IPS DF 4.7 (cell line): ENCODE results near the gene PAPPA2.
A peak's percentile ranks its signal among the peaks of the same experiment; 100 is the strongest.

Source experiments
- DNase-seq: peaks from one replicate; pipeline ENCODE4 v3.0.0-alpha.2; 2013; ENCODE audit warnings: low spot score; ENCODE audit errors: extremely low read depth

PAPPA2 gene

GRCh38 chr1:176691251-176692228, 228.6 kb downstream of the PAPPA2 start:
- peak; percentile 44 for DNase-seq

- DNase-seq = no peak
Measured at GRCh38 chr1:176692431-176692830, 229.5 kb downstream of the PAPPA2 start.

- DNase-seq = no peak
Measured at GRCh38 chr1:176692988-176693696, 230.2 kb downstream of the PAPPA2 start.

DNA sequence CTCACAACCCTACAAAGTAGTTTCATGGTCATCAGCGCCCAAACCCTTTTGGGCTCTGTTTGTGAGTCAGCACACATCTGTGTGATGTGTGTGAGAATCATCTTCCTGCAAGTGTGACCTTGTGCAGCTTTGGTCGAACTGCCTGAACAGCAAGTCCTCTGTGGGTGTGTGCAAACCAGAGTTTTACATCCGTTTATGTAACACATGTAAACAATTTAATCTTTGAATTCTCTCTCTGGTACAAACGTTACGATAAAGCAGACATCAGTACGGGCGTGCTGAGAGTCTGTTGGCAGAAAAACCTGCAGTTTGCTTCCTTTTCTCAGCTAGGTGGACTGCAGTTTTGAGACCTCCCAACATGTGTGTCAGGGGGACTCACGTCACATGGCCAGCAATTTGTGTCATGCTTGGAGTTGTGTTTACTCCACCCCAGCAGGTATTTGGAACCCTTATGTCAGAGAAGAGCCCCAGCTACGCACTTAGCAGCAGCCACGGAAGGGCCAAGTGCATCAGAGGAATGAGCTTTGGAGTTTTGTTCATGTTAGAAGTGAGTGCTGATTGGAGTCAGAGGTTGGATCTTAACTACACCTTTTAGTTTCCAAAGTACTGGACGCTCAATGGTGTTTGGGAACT, 230.8 kb downstream of the PAPPA2 start:
- DNase-seq = no peak

DNA sequence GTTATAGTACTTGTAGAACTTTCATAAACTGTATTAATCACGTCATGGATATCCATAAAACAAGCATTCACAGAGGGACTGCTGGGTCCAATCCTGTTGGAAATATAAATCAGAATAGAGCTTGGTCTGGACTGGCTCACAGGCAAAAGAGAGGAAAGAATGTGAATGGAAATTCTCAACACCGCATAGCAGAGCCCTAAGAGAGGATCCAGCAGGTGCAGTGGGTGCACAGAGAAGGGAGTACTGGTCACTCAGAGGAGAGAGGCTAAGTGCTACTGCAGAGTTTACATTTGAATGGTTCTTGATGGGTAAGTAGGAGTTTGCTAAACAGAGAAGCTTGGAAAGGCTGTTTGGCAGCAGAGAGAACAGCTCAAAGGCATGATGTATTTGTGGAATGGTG, 231.7 kb downstream of the PAPPA2 start:
- DNase-seq = no peak

GRCh38 chr1:176696109-176696508, 233.1 kb downstream of the PAPPA2 start:
- DNase-seq = no peak

DNA sequence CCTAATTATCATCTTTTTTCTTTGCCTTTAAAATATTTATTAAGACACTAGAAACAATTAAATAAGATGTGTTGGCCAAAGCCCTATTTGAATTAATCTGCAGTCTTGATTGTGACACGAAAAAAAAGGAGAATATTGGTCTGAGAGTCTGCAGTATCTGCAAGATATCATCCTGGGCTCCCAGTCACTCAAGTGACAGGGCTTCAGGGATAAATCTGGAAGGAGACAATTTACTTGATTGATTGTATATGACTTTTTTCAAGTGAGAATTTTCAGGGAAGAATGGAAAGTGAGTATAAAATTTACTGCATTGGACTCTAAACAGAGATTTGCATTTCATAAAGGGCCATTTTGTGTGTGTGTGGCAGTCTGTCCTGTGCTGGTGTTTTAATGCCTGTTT, 233.7 kb downstream of the PAPPA2 start:
- DNase-seq = no peak

DNA sequence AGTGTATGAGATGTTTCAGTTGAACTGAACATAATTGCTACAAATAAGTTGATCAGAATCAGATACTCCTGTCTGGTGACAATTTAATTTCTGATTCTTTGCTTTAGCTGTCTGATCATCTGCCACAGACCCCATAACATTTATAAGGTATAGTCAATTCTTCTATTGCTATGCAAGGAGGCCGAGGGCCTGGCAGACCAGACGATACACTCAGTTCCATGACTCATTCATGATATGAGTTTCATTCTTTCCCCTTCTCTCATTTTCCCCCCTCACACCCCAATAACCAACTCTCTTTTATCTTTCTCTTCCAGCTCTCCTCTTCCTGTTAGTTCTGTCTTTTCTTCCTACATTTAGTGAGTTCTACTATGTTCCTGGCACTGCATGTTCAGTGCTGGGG, 236.8 kb downstream of the PAPPA2 start:
- DNase-seq = no peak

GRCh38 chr1:176701151-176701866, 238.3 kb downstream of the PAPPA2 start:
- no peak for DNase-seq

DNA sequence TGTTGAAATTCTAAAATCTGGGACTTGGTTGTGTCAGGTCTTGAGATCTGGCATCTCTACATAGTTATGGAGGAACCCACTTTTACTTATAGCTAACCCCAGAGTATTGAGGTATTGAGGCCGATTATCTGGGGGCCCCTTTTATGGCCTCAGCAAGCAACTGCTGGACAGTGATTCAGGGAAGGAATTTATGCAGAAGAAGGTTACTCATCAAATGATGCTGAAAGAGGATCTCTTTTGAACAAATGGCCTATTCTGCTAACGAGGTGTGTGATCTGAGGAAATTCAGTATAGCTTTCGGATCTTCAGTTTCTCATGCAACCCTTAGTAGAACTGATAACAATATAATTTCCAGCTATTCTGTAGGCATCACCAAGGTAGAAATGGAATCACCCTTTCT, 239.9 kb downstream of the PAPPA2 start:
- DNase-seq = no peak

- no peak for DNase-seq
Measured at GRCh38 chr1:176705585-176705984, 242.6 kb downstream of the PAPPA2 start.

- no peak for DNase-seq
Measured at GRCh38 chr1:176717066-176717750, 254.2 kb downstream of the PAPPA2 start.

DNA sequence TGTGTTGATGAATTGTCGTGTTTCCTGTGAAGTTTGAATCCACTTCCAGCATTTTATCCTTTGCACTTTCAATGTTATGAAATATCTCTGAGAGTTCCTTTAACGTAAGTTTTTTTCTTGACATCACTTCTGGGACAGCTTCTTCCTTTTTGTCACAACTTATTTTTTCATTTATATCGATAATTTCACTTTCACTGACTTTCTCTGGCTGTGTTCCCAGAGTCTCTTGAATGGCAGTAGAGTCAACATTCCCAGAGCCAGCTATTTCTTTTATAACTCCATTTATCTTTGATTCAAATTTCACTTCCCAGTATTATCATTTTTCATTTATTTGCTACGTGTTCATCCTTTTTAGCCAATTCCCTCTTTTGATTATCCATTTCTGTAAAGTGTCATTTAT, 256.5 kb downstream of the PAPPA2 start:
- no peak for DNase-seq

- DNase-seq = no peak
Measured at GRCh38 chr1:176720838-176721237, 257.9 kb downstream of the PAPPA2 start.

- DNase-seq = no peak
Measured at GRCh38 chr1:176733661-176734060, 270.7 kb downstream of the PAPPA2 start.

- DNase-seq = no peak
Measured at GRCh38 chr1:176735201-176735600, 272.2 kb downstream of the PAPPA2 start.

DNA sequence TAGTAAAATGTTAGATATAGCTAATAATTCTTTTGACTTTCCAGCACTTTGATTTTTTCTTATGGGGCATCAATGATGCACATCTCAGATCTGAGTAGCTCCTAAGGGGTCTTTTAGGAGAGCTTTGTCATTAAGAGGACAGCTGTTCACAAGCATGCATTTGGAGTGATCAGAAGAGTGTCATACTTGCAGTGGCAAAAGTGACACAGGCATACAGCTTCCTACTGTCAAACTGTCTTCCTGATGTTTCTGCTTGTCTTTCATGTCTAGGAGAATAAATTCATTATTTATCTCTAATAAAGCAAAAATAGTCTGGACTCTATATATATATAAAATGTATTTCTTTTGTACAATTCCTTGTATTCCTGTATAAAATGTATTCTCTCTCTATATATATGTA, 273.0 kb downstream of the PAPPA2 start:
- DNase-seq = no peak

DNA sequence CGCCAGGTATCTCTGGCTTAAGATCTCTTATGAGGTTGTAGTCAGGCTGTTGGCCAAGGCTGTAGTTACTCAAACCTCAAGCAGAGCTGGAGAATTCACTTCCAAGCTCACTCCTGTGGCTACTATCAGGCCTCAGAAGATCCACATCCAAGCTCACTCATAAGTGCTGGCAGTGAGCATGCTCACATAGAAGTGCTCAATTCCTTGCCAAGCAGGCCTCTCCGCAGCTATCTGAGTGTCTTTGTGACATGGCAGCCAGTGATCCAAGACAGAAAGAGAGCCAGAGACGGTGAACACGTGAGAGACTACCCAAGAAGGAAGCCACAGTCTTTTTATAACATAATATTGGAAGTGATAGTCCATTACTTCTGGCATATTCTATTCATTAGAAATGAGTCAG, 278.2 kb downstream of the PAPPA2 start:
- no peak for DNase-seq

DNA sequence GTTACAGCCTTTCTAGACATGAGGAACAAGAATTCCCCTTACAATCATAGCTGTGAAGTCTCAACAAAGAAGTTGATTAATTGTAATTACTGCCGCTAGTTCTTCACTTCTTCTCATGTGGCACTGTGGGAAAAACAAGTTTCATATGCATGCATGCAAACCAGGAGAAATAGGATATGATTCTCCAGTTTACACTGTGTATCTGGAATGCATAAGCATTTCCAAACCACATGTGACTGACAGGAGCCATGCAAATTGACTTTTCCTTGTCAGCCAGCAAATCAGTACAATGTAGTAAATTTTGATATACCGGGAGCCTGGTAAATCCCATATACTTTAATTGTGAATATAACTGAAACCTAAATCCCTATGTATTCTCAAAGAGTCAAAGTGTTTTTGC, 279.3 kb downstream of the PAPPA2 start:
- DNase-seq = no peak

DNA sequence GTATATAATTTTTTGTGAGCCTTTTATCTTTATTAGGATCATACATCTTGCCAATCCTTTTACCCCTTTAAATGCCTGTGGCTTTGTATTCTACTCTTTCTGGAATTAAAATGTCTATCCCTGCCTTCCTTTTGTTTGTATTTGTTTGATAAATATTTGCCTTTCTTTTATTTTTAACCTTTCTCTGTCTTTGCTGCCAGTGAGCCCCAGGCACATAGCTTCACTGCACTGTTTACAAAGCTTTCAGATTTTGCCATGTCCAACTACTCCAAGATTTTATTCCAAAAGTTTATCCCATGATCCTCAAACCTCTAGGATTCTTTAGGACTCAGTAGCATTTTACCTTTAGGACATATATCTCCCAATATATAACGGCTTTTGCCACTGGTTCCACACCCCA, 281.2 kb downstream of the PAPPA2 start:
- DNase-seq = no peak

DNA sequence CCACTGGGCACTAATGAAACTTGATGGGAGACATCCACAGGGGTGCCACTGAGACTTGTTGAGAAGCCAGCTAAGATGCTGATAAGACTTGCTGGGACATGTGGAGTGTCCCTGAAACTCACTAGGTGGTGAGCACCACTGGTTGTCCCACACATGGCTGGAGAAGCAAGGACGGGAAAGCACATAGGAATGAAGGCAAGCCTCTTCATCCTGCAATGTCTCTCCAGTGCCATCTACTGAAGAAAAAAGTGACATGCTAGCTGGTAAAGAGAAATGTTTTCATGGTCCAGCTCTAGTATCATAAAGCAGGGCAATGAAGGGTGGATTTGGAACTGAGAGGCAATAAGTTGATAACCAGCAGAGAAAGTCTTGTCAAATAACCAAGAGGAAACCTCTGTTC, 283.0 kb downstream of the PAPPA2 start:
- DNase-seq = no peak
